ENCODE results near the gene MRPL23. TPM values are rescaled to one million over a fixed set of nuclear protein-coding genes. Genes with fewer than 3 reads are reported as not detected.
A peak's percentile ranks its signal among the peaks of the same experiment; 100 is the strongest.

The MRPL23 gene
- total RNA-seq, 1 donor from 2014 or later, result 93.6 TPM

DNA sequence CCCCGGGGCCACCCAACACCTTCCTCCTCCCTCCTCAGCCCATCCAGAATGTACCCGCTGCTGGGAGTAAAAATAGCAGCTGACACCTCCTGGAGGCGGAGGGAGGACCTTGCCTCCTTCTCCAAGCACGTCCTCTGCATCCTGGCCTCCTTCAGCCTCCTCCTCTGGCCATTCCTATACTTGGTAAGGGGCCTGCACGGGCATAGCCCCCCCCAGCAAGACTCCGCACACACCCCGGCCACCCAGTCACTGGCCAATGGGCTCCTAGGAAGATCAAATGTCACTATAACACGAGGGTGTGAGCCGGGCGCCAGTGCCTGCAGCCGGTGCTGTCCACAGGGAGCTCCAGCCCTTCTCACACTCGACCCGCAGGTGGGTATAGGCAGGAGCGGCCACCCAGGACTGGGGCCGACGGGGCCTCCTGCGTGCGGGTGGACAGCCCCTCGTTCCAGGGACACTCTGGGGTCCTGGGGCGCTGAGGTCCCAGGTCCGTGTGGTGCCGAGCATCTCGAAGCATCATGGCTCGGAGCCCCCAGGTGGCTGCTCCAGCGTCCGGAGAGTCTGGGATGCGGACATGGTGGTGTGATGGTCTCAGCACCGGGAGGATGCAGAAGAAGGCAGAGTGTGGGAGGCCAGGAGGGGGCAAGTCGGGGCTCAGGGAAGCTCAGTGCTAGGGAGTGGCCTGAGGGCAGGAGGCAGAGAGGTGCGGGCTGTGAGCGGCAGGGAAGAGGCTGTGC is 27.6 kb upstream of the MRPL23 start, which contains the start of gene TNNT3:
Gene TNNT3, plus strand, starts transcription at position 313 of the 737 bp plus-strand sequence. CDS start 3,172 bp downstream, outside the sequence.
- Histone ChIP-seq H3K4me1 (peaks cover 85% of the 10 kb centered on the region), H3K9me3 (replicated peaks) (no peaks in the 10 kb centered on the region), H3K27me3 (ENCODE audit: low read depth) (no peaks in the 10 kb centered on the region), H3K36me3 (no peaks in the 10 kb centered on the region), H3K4me3 (peak within 1 kb of the TSS; percentile 59), H3K27ac (replicated peaks) (peak within 1 kb of the TSS; percentile 92)
- intact Hi-C loops (cut with micrococcal nuclease), result loop anchor here (5.0 kb wide), 1 partner anchor 37 kb away; no protein-coding TSS in a partner anchor
- TF ChIP-seq, protein P1, sequence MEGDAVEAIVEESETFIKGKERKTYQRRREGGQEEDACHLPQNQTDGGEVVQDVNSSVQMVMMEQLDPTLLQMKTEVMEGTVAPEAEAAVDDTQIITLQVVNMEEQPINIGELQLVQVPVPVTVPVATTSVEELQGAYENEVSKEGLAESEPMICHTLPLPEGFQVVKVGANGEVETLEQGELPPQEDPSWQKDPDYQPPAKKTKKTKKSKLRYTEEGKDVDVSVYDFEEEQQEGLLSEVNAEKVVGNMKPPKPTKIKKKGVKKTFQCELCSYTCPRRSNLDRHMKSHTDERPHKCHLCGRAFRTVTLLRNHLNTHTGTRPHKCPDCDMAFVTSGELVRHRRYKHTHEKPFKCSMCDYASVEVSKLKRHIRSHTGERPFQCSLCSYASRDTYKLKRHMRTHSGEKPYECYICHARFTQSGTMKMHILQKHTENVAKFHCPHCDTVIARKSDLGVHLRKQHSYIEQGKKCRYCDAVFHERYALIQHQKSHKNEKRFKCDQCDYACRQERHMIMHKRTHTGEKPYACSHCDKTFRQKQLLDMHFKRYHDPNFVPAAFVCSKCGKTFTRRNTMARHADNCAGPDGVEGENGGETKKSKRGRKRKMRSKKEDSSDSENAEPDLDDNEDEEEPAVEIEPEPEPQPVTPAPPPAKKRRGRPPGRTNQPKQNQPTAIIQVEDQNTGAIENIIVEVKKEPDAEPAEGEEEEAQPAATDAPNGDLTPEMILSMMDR (IDR thresholded peaks at IDR 0.05; ENCODE audit: borderline replicate concordance), result no peak
- no peak for DNase-seq

DNA sequence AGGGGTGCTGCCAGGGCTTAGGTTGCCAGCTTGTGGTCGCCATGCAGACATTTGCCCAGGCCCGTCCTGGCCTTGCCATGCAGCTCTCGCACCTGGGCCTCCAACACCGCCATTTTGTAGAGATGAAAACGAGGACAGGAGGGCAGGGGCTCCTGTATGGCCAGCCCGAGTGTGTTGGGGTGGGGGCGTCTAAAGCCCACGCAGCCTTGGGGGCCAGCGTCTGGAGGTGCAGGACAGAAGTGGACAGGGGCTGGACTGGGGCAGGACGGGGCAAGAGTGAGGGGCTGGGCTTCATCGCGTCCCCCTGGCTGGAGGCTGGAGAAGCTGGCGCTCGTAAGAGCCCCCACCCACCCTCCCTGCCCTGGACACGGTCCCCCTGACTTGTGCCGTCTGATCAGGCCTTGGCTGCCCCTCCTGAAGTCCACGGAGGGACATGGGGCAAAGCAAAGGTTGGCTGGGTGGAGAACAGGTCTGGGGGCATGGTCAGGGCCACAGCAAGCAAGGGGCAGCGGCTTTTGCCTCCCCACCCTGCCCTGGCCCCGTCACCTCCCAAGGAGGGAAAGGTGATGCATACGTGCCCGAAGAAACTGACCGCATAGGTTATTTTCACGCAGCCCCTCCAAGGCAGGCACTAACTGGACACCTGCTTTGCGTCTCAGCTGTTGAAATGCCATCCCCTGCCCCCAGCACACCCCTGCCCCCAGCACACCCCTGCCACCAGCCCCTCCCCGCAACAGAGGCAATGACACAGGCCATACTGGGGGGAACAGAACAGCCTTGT is 26.8 kb upstream of the MRPL23 start:
- intact Hi-C loops (cut with micrococcal nuclease), result loop anchor here (5.0 kb wide), 1 partner anchor 38 kb away; no protein-coding TSS in a partner anchor
- TF ChIP-seq, protein P1 (IDR thresholded peaks at IDR 0.05; ENCODE audit: borderline replicate concordance), result no peak
- Histone ChIP-seq H3K9me3 (replicated peaks) (no peaks in the 10 kb centered on the region), H3K4me1 (peaks cover 91% of the 10 kb centered on the region), H3K36me3 (no peaks in the 10 kb centered on the region), H3K4me3 (peak overlapping the region; percentile 59), H3K27ac (replicated peaks) (peak overlapping the region; percentile 92), H3K27me3 (ENCODE audit: low read depth) (no peaks in the 10 kb centered on the region)
- DNase-seq, result no peak

DNA sequence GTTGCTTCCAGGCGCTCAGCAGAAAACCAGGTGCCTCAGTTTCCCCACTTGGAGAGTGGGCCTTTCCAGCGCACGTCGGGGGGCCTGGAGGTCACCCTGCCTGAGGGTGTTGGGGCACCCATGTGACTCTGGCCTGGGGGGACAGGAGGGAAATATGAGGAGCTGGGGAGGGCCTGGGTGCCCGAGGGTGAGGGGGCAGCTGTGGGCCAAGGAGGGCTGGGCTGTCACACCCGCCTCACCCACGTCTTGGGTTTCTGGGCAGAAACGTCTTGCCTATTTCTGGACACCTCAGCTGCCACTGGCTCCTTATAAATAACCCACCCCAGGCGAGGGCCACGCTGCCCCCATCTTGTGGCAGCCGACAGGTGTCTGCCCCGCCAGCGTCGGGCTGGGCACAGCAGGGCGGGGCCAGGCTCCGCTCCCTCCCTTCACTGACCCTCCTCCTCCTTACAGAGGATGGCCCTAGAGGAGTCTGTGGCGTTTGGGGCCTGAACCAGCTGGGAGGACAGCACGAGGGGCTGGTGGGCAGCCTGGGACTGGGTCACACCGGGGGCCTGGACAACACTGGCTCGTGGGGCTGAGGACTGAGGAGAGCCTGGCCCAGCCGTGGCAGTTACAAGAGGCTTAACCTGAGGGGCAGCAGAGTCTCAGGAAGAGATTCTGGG is 26.1 kb upstream of the MRPL23 start:
- H3K4me1 ChIP-seq, result peaks cover 97% of the 10 kb centered on the region
- H3K9me3 ChIP-seq (replicated peaks), result no peaks in the 10 kb centered on the region
- intact Hi-C loops (cut with micrococcal nuclease), result loop anchor here (5.0 kb wide), 1 partner anchor 39 kb away; no protein-coding TSS in a partner anchor
- TF ChIP-seq, protein P1 (IDR thresholded peaks at IDR 0.05; ENCODE audit: borderline replicate concordance), result no peak
- H3K4me3 ChIP-seq, result peak overlapping the region; percentile 59
- peak overlapping the region; percentile 92 for H3K27ac ChIP-seq (replicated peaks)
- no peak for DNase-seq
- H3K36me3 ChIP-seq, result no peaks in the 10 kb centered on the region
- no peaks in the 10 kb centered on the region for H3K27me3 ChIP-seq (ENCODE audit: low read depth)

DNA sequence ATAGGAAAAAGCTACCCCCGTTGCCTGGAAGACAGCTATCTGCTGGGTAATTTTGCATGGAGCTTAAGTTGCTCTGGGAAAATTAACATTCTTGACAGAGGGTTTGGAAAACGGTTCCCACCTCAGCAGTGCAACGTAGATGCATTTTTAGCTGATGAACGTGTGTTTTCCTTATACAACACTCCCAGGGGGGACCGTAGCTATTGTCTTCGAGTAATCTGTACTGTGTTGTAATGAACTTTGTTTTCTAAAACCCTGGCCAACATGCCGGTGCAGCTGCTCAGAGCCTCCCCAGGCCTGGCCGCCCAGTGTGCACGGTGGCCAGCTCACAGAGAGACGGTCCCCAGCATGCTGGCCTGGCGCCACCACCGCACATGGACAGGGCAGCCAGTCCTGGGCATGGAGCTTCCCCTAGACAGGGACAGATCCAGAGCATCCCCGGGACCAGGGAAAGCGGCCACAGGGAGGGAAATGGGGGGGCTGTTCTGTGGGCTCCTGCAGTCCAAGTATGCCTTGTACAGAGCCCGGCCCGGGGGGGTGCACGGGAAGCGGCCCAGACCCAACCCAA is 25.5 kb upstream of the MRPL23 start:
- H3K9me3 ChIP-seq (replicated peaks), result no peaks in the 10 kb centered on the region
- no peaks in the 10 kb centered on the region for H3K36me3 ChIP-seq
- TF ChIP-seq, protein P1 (IDR thresholded peaks at IDR 0.05; ENCODE audit: borderline replicate concordance), result no peak
- peaks cover 97% of the 10 kb centered on the region for H3K4me1 ChIP-seq
- no peak for DNase-seq
- H3K27ac ChIP-seq (replicated peaks), result peak overlapping the region; percentile 92
- H3K4me3 ChIP-seq, result peak overlapping the region; percentile 59
- H3K27me3 ChIP-seq (ENCODE audit: low read depth), result no peaks in the 10 kb centered on the region
- intact Hi-C loops (cut with micrococcal nuclease), result loop anchor here (5.0 kb wide), 1 partner anchor 39 kb away; no protein-coding TSS in a partner anchor

Data from left ventricle myocardium inferior (tissue), 1 donor.